ENCODE data around the gene PROX1. TPM values are rescaled to one million over a fixed set of nuclear protein-coding genes. Genes with fewer than 3 reads are reported as not detected.

PROX1 gene
- total RNA-seq, 2 donors from 2014 or later, result 1.5 to 3.9 TPM

- Mint-ChIP-seq H3K4me1 (no peaks in the 10 kb centered on the region), H3K27ac (no peak overlapping the region), H3K27me3 (ENCODE audit: insufficient read depth) (peaks cover 26% of the 10 kb centered on the region), H3K4me3 (no peak overlapping the region), H3K36me3 (ENCODE audit: low read depth) (no peaks in the 10 kb centered on the region), H3K9me3 (no peaks in the 10 kb centered on the region)
- Histone ChIP-seq H3K36me3 (ENCODE audit: control insufficient read depth, insufficient read depth, low read length) (no peaks in the 10 kb centered on the region), H3K9me3 (ENCODE audit: control insufficient read depth, low read length) (peaks cover 8% of the 10 kb centered on the region), H3K4me1 (ENCODE audit: control insufficient read depth, insufficient read depth, low read length) (no peaks in the 10 kb centered on the region), H3K27ac (ENCODE audit: low read depth, low read length) (no peak overlapping the region), H3K4me3 (ENCODE audit: low read length) (no peak overlapping the region), H3K27me3 (ENCODE audit: control insufficient read depth, insufficient read depth, low read length, poor library complexity, severe bottlenecking) (no peaks in the 10 kb centered on the region), H3K9ac (ENCODE audit: extremely low read depth, low read length, poor library complexity, severe bottlenecking) (no peak overlapping the region)
- DNase-seq, result no peak
- WGBS, 2 experiments (ENCODE audit: insufficient coverage in 1 of 2, insufficient read length in 1 of 2), result 95 to 100% methylated on average over 3 to 4 of the region's 5 CpGs
- no peak for TF ChIP-seq CTCF (conservative IDR thresholded peaks at IDR 0.05)
These were observed 21.7 kb upstream of the PROX1 start for GRCh38 chr1:213966122-213966521.

- Histone ChIP-seq H3K4me1 (ENCODE audit: control insufficient read depth, insufficient read depth, low read length) (no peaks in the 10 kb centered on the region), H3K27me3 (ENCODE audit: control insufficient read depth, insufficient read depth, low read length, poor library complexity, severe bottlenecking) (peaks cover 15% of the 10 kb centered on the region), H3K9me3 (ENCODE audit: control insufficient read depth, low read length) (no peaks in the 10 kb centered on the region), H3K4me3 (ENCODE audit: low read length) (no peak overlapping the region), H3K27ac (ENCODE audit: low read depth, low read length) (no peak overlapping the region), H3K9ac (ENCODE audit: extremely low read depth, low read length, poor library complexity, severe bottlenecking) (no peak overlapping the region), H3K36me3 (ENCODE audit: control insufficient read depth, insufficient read depth, low read length) (no peaks in the 10 kb centered on the region)
- Mint-ChIP-seq H3K4me1 (no peaks in the 10 kb centered on the region), H3K4me3 (no peak overlapping the region), H3K27me3 (ENCODE audit: insufficient read depth) (peaks cover 24% of the 10 kb centered on the region), H3K36me3 (ENCODE audit: low read depth) (no peaks in the 10 kb centered on the region), H3K9me3 (no peaks in the 10 kb centered on the region), H3K27ac (no peak overlapping the region)
- no peak for TF ChIP-seq CTCF (conservative IDR thresholded peaks at IDR 0.05)
- no peak for DNase-seq
- WGBS, 2 experiments (ENCODE audit: insufficient coverage in 1 of 2, insufficient read length in 1 of 2), result 91 to 93% methylated on average over 2 to 4 of the region's 4 CpGs
These were observed 19.5 kb upstream of the PROX1 start for GRCh38 chr1:213968146-213968825.

- Histone ChIP-seq H3K27me3 (ENCODE audit: control insufficient read depth, insufficient read depth, low read length, poor library complexity, severe bottlenecking) (peaks cover 23% of the 10 kb centered on the region), H3K9ac (ENCODE audit: extremely low read depth, low read length, poor library complexity, severe bottlenecking) (no peak overlapping the region), H3K4me1 (ENCODE audit: control insufficient read depth, insufficient read depth, low read length) (no peaks in the 10 kb centered on the region), H3K4me3 (ENCODE audit: low read length) (no peak overlapping the region), H3K27ac (ENCODE audit: low read depth, low read length) (no peak overlapping the region), H3K9me3 (ENCODE audit: control insufficient read depth, low read length) (no peaks in the 10 kb centered on the region), H3K36me3 (ENCODE audit: control insufficient read depth, insufficient read depth, low read length) (no peaks in the 10 kb centered on the region)
- 88 to 100% methylated on average over 2 of the region's 2 CpGs for WGBS, 2 experiments (ENCODE audit: insufficient coverage in 1 of 2, insufficient read length in 1 of 2)
- no peaks in the 10 kb centered on the region for H3K9me3 Mint-ChIP-seq
- no peak for DNase-seq
- H3K4me1 Mint-ChIP-seq, result no peaks in the 10 kb centered on the region
- no peak overlapping the region for H3K4me3 Mint-ChIP-seq
- H3K27ac Mint-ChIP-seq, result no peak overlapping the region
- peaks cover 36% of the 10 kb centered on the region for H3K27me3 Mint-ChIP-seq (ENCODE audit: insufficient read depth)
- no peaks in the 10 kb centered on the region for H3K36me3 Mint-ChIP-seq (ENCODE audit: low read depth)
- no peak for TF ChIP-seq CTCF (conservative IDR thresholded peaks at IDR 0.05)
These were observed 17.7 kb upstream of the PROX1 start for GRCh38 chr1:213969958-213970555.

All from endodermal cell (in vitro differentiated cells).